ENCODE data around the gene SNX24. TPM values are rescaled to one million over a fixed set of nuclear protein-coding genes. Genes with fewer than 3 reads are reported as not detected.

Gene SNX24
- total and polyA plus RNA-seq, 9 of the 15 experiments (the other 6 are each of a cell fraction or from before 2014, with no cell fraction given): 5.3 to 10.1 (median 7.9) TPM

GRCh38 chr5:122959740-122960445 is 114.5 kb downstream of the SNX24 start:
- TF ChIP-seq, protein P1, sequence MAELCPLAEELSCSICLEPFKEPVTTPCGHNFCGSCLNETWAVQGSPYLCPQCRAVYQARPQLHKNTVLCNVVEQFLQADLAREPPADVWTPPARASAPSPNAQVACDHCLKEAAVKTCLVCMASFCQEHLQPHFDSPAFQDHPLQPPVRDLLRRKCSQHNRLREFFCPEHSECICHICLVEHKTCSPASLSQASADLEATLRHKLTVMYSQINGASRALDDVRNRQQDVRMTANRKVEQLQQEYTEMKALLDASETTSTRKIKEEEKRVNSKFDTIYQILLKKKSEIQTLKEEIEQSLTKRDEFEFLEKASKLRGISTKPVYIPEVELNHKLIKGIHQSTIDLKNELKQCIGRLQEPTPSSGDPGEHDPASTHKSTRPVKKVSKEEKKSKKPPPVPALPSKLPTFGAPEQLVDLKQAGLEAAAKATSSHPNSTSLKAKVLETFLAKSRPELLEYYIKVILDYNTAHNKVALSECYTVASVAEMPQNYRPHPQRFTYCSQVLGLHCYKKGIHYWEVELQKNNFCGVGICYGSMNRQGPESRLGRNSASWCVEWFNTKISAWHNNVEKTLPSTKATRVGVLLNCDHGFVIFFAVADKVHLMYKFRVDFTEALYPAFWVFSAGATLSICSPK (IDR thresholded peaks at IDR 0.05; ENCODE audit: borderline replicate concordance): no peak
- TF ChIP-seq HMBOX1 (IDR thresholded peaks at IDR 0.05) (0 out of 2 replicates have a peak, but pooled peaks have one; percentile 19), TRIM24 (IDR thresholded peaks at IDR 0.05) (no peak), DMBX1 (CRISPR knock-in tag; IDR thresholded peaks at IDR 0.05; ENCODE audit: borderline replicate concordance) (no peak)
- DNase-seq (ENCODE audit: extremely low read depth in 1 of 4, low spot score in 3 of 4) (no peak), ATAC-seq (no peak), FAIRE-seq (no peak)
- no TSS peak for BruUV-seq (replicated peaks)
- no peak overlapping the region for H3K4me2 ChIP-seq (ENCODE audit: insufficient read depth, low read length)
- intact Hi-C loops (cut with micrococcal nuclease): no loop called here
- H3K4me3 ChIP-seq: no peak overlapping the region
- no peaks in the 10 kb centered on the region for H4K20me1 ChIP-seq (replicated peaks; ENCODE audit: control insufficient read depth, insufficient read depth, low read length)
- no peak overlapping the region for H3K27ac ChIP-seq (ENCODE audit: extremely low read depth, low read depth, low read length)
- H3K9me3 ChIP-seq (replicated peaks; ENCODE audit: control insufficient read depth, insufficient read depth, low read depth, low read length): no peaks in the 10 kb centered on the region
- H3K4me1 ChIP-seq (replicated peaks in 1 of 2; ENCODE audit: control insufficient read depth in 2 of 2, insufficient read depth in 2 of 2, low read length in 2 of 2): no peaks in the 10 kb centered on the region
- ChIA-PET CTCF (ENCODE audit: low intra/inter-chr PET ratio) (no interaction called here), POLR2A (no interaction called here)
- no peak overlapping the region for H2AFZ ChIP-seq (ENCODE audit: low read depth, low read length)
- in situ Hi-C loops (cut with MboI): no loop called here
- no peaks in the 10 kb centered on the region for H3K9me1 ChIP-seq (ENCODE audit: control insufficient read depth, insufficient read depth, low read length)
- whole genome bisulfite sequencing (ENCODE audit: insufficient coverage, low coverage, missing lambda C conversion rate): 3% methylated on average over 4 of the region's 4 CpGs
- H3K27me3 ChIP-seq (ENCODE audit: control insufficient read depth in 2 of 2, insufficient read depth in 2 of 2, low read length in 2 of 2): no peaks in the 10 kb centered on the region; a peak in 1 of 5 replicates
- no peak overlapping the region for H3K9ac ChIP-seq (ENCODE audit: insufficient read depth in 1 of 2, low read depth in 2 of 2, low read length in 2 of 2)
- no peaks in the 10 kb centered on the region for H3K79me2 ChIP-seq (ENCODE audit: control insufficient read depth, insufficient read depth, low read length)
- no peaks in the 10 kb centered on the region for H3K36me3 ChIP-seq (ENCODE audit: control insufficient read depth, insufficient read depth, low read length)
